ENCODE measurements around the gene SCAMP2. TPM values are rescaled to one million over a fixed set of nuclear protein-coding genes. Genes with fewer than 3 reads are reported as not detected.
A peak's percentile ranks its signal among the peaks of the same experiment; 100 is the strongest.

SCAMP2 gene
- total RNA-seq, 1 experiment from 2014 or later: 50.2 TPM

DNA sequence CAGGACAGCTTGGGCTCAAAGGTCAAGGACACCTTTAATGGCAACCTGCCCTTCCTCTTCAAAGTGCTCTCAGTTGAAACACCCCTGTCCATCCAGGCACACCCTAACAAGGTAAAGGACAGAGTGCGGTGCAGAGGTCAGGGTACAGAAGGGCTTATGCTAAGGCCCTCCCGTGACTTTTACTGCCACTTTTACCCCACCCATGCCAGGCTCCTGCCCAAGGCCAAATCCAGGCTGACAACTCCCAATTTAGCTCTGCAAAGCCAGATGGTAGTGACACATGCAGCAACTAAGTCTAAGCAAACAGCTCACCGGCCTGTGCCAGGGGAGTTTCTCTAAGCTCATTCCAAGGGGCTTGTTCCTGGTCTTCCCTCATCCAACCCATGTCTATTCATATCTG, 18.3 kb upstream of the SCAMP2 start:
- no peak overlapping the region for H4K91ac ChIP-seq (ENCODE audit: insufficient read length, low read depth, low read length)
- H3K36me3 Mint-ChIP-seq (ENCODE audit: insufficient read depth in 1 of 3, low read depth in 3 of 3): peaks cover 15 to 35% (median 31%) of the 10 kb centered on the region in 3 experiments; a peak in 6 of 7 replicates
- no peaks in the 10 kb centered on the region for H3K4me1 ChIP-seq (ENCODE audit: insufficient read depth, low read length)
- H3K4ac ChIP-seq (ENCODE audit: low read depth, low read length): no peak overlapping the region
- H2AK5ac ChIP-seq (ENCODE audit: insufficient read length, low read length): no peak overlapping the region
- no peak overlapping the region for H4K8ac ChIP-seq (replicated peaks; ENCODE audit: insufficient read length, low read depth, low read length)
- no peaks in the 10 kb centered on the region; a peak in 1 of 5 replicates for H3K9me3 Mint-ChIP-seq
- no peaks in the 10 kb centered on the region for H4K20me1 ChIP-seq (ENCODE audit: control insufficient read depth, insufficient read depth, insufficient read length)
- H3K27ac Mint-ChIP-seq: no peak overlapping the region
- H2BK120ac ChIP-seq (ENCODE audit: low read depth, low read length, poor library complexity, severe bottlenecking): no peak overlapping the region
- H3T11ph ChIP-seq (ENCODE audit: low read length): no peak overlapping the region
- no peak overlapping the region for H3K18ac ChIP-seq (ENCODE audit: insufficient read length, low read depth, low read length)
- peaks cover 19 to 25% of the 10 kb centered on the region in 2 experiments for H3K4me1 Mint-ChIP-seq
- no CpG with 5 or more reads among the region's 3 CpGs for WGBS (ENCODE audit: extremely low coverage, insufficient read length, low lambda C conversion rate)
- no peaks in the 10 kb centered on the region for H3K79me2 ChIP-seq (ENCODE audit: insufficient read depth, low read length)
- H3K4me3 Mint-ChIP-seq: peak overlapping the region; percentile 18 to 86; a peak in 3 of 5 replicates
- H3K27me3 Mint-ChIP-seq (ENCODE audit: low read depth): no peaks in the 10 kb centered on the region
- H2BK15ac ChIP-seq (ENCODE audit: low read depth, low read length): no peak overlapping the region
- no peak overlapping the region for H3K27ac ChIP-seq (ENCODE audit: insufficient read length, low read depth, low read length)
- no peak overlapping the region for H3K56ac ChIP-seq (ENCODE audit: insufficient read length, low read depth, low read length)
- no peaks in the 10 kb centered on the region for H3K9me3 ChIP-seq (ENCODE audit: control insufficient read depth, low read depth, low read length)
- no peak overlapping the region for H2BK20ac ChIP-seq (ENCODE audit: low read depth, low read length, poor library complexity, severe bottlenecking)
- no peak overlapping the region for H3K23ac ChIP-seq (ENCODE audit: insufficient read length, low read depth, low read length)
- no peaks in the 10 kb centered on the region for H3K27me3 ChIP-seq (ENCODE audit: insufficient read depth, low read length)
- peaks cover 11% of the 10 kb centered on the region for H3K23me2 ChIP-seq (ENCODE audit: insufficient read length, low read depth, low read length, poor library complexity, severe bottlenecking)
- no peak overlapping the region for H3K9ac ChIP-seq (ENCODE audit: extremely low read depth, insufficient read length, low read length)
- no peak for DNase-seq
- H2BK5ac ChIP-seq (ENCODE audit: insufficient read length, low read length): no peak overlapping the region
- TF ChIP-seq, protein P1, sequence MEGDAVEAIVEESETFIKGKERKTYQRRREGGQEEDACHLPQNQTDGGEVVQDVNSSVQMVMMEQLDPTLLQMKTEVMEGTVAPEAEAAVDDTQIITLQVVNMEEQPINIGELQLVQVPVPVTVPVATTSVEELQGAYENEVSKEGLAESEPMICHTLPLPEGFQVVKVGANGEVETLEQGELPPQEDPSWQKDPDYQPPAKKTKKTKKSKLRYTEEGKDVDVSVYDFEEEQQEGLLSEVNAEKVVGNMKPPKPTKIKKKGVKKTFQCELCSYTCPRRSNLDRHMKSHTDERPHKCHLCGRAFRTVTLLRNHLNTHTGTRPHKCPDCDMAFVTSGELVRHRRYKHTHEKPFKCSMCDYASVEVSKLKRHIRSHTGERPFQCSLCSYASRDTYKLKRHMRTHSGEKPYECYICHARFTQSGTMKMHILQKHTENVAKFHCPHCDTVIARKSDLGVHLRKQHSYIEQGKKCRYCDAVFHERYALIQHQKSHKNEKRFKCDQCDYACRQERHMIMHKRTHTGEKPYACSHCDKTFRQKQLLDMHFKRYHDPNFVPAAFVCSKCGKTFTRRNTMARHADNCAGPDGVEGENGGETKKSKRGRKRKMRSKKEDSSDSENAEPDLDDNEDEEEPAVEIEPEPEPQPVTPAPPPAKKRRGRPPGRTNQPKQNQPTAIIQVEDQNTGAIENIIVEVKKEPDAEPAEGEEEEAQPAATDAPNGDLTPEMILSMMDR (conservative IDR thresholded peaks at IDR 0.05): no peak
- no peak overlapping the region for H3K14ac ChIP-seq (ENCODE audit: insufficient read depth, low read length)
- H2AFZ ChIP-seq (ENCODE audit: low read length): no peak overlapping the region
- no peak overlapping the region for H4K5ac ChIP-seq (ENCODE audit: insufficient read length, low read depth, low read length)
- H3K79me1 ChIP-seq (ENCODE audit: insufficient read depth, low read depth, low read length, poor library complexity, severe bottlenecking): no peaks in the 10 kb centered on the region
- no peak overlapping the region for H3K4me2 ChIP-seq (ENCODE audit: insufficient read depth, insufficient read length, low read length)
- H2BK12ac ChIP-seq (ENCODE audit: insufficient read length, low read depth, low read length): no peak overlapping the region
